ENCODE data around the gene TSPAN4. TPM values are rescaled to one million over a fixed set of nuclear protein-coding genes. Genes with fewer than 3 reads are reported as not detected.

The TSPAN4 gene
- total and polyA plus RNA-seq, 8 donors: 10.5 to 116 (median 28.4) TPM

DNA sequence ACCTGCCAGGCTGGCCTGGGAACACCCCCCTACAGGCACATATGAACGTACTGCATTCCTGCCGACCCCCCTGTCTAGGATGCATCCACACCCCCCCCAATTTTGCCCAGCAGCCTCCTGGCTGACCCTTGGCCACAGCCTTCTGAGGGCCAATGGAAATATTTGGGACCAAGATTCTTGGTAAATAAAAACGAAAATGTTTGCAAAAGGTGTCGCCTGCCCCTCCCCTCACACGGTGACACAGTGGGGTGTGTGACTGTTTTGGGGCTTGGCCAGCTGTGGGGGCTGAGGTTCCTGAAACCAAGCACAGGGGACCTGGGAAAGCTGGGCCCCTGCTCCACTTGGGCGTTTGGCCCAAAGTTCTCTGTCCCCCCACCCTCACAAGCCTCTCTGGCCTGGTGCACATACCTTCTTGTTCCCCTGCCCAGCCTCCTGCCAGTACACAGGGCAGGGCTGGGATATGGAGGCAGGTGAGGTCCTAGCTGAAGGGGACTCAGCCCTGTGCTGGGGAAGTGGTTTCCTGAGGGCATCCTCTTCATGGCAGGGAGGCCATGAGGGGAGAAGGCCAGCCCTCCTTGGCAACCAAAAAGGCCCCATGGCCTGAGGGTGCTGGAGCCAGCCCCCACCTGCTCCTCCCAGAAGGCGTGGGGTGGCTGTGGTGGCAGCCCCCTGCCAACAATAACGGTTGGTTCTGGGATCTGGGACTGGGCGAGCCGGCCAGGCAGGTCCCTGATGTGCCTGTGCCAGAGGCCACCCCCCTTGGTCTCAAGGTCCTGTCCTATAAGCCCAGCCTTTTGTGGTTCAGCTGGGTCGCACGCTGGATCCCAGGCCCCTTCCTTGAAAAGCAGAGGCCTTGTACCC, 17.1 kb upstream of the TSPAN4 start:
- DNase-seq: peak; percentile 85 to 87
- TF ChIP-seq EP300 (IDR thresholded peaks at IDR 0.05): no peak
- peak in 1 of 3 donors; percentile 31 for TF ChIP-seq POLR2AphosphoS5 (IDR thresholded peaks at IDR 0.05)
- Histone ChIP-seq H3K36me3 (peaks cover 32 to 44% (median 43%) of the 10 kb centered on the region in 4 donors), H3K4me3 (peak overlapping the region in 1 of 4 donors; percentile 54), H3K27ac (peak overlapping the region; percentile 89 to 96 (median 94)), H3K4me1 (peaks cover 86 to 100% (median 97%) of the 10 kb centered on the region in 4 donors), H3K9me3 (no peaks in the 10 kb centered on the region), H3K27me3 (peaks cover 0 to 68% (median 29%) of the 10 kb centered on the region in 3 donors)
- intact Hi-C loops (cut with DNase I; ENCODE audit: low total_unique reads): no loop called here
- 32 to 63% (median 38%) methylated on average over 6 to 12 of the region's 12 CpGs for WGBS, 5 donors

- no peak for TF ChIP-seq EP300 (IDR thresholded peaks at IDR 0.05)
- TF ChIP-seq POLR2A (IDR thresholded peaks at IDR 0.05): no peak
- no peak for TF ChIP-seq POLR2AphosphoS5 (IDR thresholded peaks at IDR 0.05)
- no peak for TF ChIP-seq CTCF (IDR thresholded peaks at IDR 0.05)
- peaks cover 32 to 44% (median 43%) of the 10 kb centered on the region in 4 donors for H3K36me3 ChIP-seq
- peak overlapping the region; percentile 89 to 96 (median 94) for H3K27ac ChIP-seq
- peaks cover 0 to 75% (median 36%) of the 10 kb centered on the region in 3 donors for H3K27me3 ChIP-seq
- DNase-seq: no peak
- H3K4me1 ChIP-seq: peaks cover 86 to 100% (median 97%) of the 10 kb centered on the region in 4 donors
- H3K4me3 ChIP-seq: peak overlapping the region in 3 of 4 donors; percentile 46 to 56 (median 54)
- H3K9me3 ChIP-seq: no peaks in the 10 kb centered on the region
- WGBS, 5 donors: 28 to 57% (median 40%) methylated on average over 7 to 9 of the region's 9 CpGs
- intact Hi-C loops (cut with DNase I; ENCODE audit: low total_unique reads): no loop called here
Observed at GRCh38 chr11:826227-826621, 16.4 kb upstream of the TSPAN4 start.

GRCh38 chr11:826836-827145, 15.9 kb upstream of the TSPAN4 start:
- WGBS, 5 donors: 0 to 5% (median 2%) methylated on average over 12 to 22 of the region's 22 CpGs
- no peak for TF ChIP-seq POLR2A (IDR thresholded peaks at IDR 0.05)
- TF ChIP-seq POLR2AphosphoS5 (IDR thresholded peaks at IDR 0.05): no peak
- TF ChIP-seq EP300 (IDR thresholded peaks at IDR 0.05): no peak
- TF ChIP-seq CTCF (IDR thresholded peaks at IDR 0.05): no peak
- peaks cover 32 to 40% (median 39%) of the 10 kb centered on the region in 4 donors for H3K36me3 ChIP-seq
- intact Hi-C loops (cut with DNase I; ENCODE audit: low total_unique reads): no loop called here
- H3K9me3 ChIP-seq: no peaks in the 10 kb centered on the region
- H3K4me1 ChIP-seq: peaks cover 83 to 100% (median 97%) of the 10 kb centered on the region in 4 donors
- peaks cover 0 to 80% (median 40%) of the 10 kb centered on the region in 3 donors for H3K27me3 ChIP-seq
- H3K4me3 ChIP-seq: peak overlapping the region; percentile 46 to 56 (median 50)
- peak overlapping the region; percentile 89 to 96 (median 94) for H3K27ac ChIP-seq
- DNase-seq: no peak

DNA sequence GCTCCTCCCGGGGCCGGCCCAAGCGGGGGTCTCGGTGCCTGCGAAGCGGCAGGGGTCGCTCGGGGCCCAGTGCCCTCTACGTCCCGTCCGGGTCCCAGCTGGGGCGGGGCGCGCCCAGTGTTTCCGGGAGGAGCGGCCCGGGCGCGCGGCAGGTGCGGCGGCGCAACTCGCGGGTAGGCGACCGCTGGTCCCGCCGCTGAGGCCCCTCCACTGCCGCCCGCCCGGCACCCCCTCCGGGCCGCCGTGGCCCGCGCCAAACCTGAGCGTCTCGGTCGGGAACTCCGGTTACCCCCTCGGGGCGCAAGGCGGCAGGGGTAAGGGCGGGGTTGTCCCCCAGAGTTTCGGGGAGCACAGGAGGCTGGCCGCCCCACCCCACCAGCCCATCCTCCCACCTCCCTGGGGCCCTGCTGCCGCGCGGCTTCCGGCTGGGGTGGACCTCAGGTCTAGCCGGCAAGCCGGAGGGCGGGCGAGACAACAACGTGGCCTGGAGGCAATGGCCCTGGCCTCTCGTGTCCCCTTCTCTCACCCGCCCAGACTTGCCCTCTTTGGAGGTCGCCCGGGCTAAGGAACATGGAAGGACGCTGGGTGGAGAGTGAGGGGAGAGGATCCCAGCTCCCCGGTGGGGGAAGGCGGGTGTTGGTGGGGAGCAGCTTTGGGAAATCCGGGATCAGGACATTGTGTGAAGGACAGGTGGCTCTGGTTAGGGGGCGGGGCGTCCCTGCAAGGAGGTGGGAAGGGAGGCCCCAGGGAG, 15.3 kb upstream of the TSPAN4 start:
- Histone ChIP-seq H3K27ac (peak overlapping the region; percentile 89 to 96 (median 94)), H3K4me1 (peaks cover 80 to 100% (median 97%) of the 10 kb centered on the region in 4 donors), H3K9me3 (no peaks in the 10 kb centered on the region), H3K27me3 (peaks cover 0 to 86% (median 40%) of the 10 kb centered on the region in 3 donors), H3K36me3 (peaks cover 29 to 35% (median 34%) of the 10 kb centered on the region in 4 donors), H3K4me3 (peak overlapping the region; percentile 46 to 56 (median 50))
- WGBS, 5 donors: 1 to 8% (median 2%) methylated on average over 18 to 66 of the region's 66 CpGs
- DNase-seq: peak; percentile 84 to 89
- TF ChIP-seq CTCF (IDR thresholded peaks at IDR 0.05) (no peak), POLR2AphosphoS5 (IDR thresholded peaks at IDR 0.05) (peak in 2 of 3 donors; percentile 39 to 46), EP300 (IDR thresholded peaks at IDR 0.05) (no peak), POLR2A (IDR thresholded peaks at IDR 0.05) (peak in 1 of 4 donors; percentile 36)
- intact Hi-C loops (cut with DNase I; ENCODE audit: low total_unique reads): no loop called here

Measured in stomach (tissue), 9 donors.